SU-DHL-6 (cell line): ENCODE results near the gene ATP6V1B1.

Experiments
- CTCF ChIP-seq: fragments of 200-600 bp; sonication (generic); IDR thresholded peaks from one replicate; pipeline ENCODE4 v1.5.1; 2017; ENCODE audit warnings: antibody characterized with exemption, mild to moderate bottlenecking, low read length, moderate library complexity; ENCODE audit not compliant: insufficient read depth, poor library complexity, severe bottlenecking
- EZH2phosphoT487 ChIP-seq: fragments of 200-600 bp; sonication (generic), shearing (Covaris generic); conservative IDR thresholded peaks from 2 replicates; pipeline ENCODE4 v1.6.1; 2018; ENCODE audit warnings: mild to moderate bottlenecking, antibody characterized with exemption, low read length, moderate library complexity, mixed read lengths

GRCh38 chr2:70930371-70931329 is 5.0 kb upstream of the ATP6V1B1 start:
- no peak for TF ChIP-seq CTCF
- TF ChIP-seq EZH2phosphoT487, result no peak
